GM19240 (cell line): ENCODE results near the gene STK24.
"Not testable (repeated sequence)": the region's sequence is repeated elsewhere in the genome, so short reads cannot be mapped to it uniquely, and the experiment has no call there.

Source experiments
- DNase-seq: peaks from one replicate; pipeline ENCODE4 v3.0.0; 2011; ENCODE audit warnings: low spot score; ENCODE audit not compliant: insufficient read length

Gene STK24

GRCh38 chr13:98582947-98583346, 6.0 kb upstream of the STK24 start:
- no peak for DNase-seq

- no peak for DNase-seq
Observed at GRCh38 chr13:98581971-98582702, 5.2 kb upstream of the STK24 start.

- no peak for DNase-seq
Observed at GRCh38 chr13:98581381-98581780, 4.5 kb upstream of the STK24 start.

- DNase-seq: no peak
Observed at GRCh38 chr13:98580420-98580819, 3.5 kb upstream of the STK24 start.

DNA sequence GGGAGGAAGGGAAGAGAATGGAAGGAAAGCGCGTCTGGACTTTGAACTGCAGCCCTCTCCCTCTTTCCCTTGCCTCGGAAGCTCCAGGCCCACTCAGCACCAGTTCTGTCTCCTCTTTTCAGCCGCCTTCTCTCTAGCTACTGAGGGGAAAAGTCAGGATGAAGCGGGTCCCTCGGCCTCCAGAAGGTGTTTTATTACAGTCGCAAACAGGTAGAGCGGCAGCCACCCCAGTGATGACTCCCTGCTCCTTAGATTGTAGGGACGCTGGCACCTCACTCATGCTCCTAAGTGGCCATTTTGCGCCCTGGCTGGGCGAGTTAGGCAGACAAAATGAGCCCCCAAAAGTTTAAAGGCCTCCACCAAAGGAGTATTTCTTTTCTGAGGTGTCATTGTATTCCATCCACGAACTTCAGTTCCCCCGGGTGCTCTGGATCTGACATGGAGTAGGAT, 954 bp upstream of the STK24 start:
- DNase-seq: no peak

- DNase-seq: no peak
Observed at GRCh38 chr13:98576200-98576945, 534 bp downstream of the STK24 start.

GRCh38 chr13:98575904-98576199, 1.1 kb downstream of the STK24 start:
- no peak for DNase-seq

- no peak for DNase-seq
Observed at GRCh38 chr13:98575009-98575903, 1.7 kb downstream of the STK24 start.

GRCh38 chr13:98571955-98572662, 4.8 kb downstream of the STK24 start:
- DNase-seq: no peak

- DNase-seq: peak; percentile 76
Observed at GRCh38 chr13:98570929-98571372, 6.0 kb downstream of the STK24 start.

DNA sequence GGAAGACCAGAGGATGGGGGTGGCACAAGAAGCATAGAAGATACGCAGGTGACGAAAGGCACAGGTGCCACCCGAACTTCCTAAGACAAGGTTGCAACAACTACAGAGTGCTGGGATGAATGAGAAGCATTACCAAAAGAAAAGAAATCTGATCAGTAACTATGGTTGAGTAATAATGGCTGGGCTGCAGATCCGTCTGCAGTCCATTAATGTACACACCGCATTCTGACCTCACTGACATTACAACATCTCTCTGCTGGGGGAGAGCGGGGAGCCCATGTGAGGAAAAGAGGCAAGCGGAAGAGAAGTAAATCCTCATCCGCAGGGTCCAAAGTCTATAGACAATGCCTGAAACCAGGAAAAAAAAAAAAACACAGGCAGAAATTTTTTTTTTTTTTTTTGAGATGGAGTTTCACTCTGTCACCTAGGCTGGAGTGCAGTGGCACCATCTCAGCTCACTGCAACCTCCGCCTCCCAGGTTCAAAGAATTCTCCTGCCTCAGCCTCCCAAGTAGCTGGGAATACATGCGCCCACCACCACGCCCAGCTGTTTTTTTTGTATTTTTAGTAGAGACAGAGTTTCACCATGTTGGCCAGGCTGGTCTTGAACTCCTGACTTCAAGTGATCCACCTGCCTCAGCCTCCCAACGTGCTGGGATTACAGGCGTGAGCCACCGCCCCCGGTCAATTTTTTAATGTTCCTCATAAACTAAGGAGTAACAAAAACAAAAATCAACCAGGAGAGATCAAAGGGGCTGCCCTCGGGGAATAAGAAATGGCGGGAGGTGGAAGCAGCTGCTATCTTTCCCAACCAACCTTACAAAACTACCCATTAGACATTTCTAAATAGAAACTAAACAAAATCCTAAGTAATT, 7.2 kb downstream of the STK24 start:
- DNase-seq: not testable (repeated sequence)

- DNase-seq: no peak
Observed at GRCh38 chr13:98568918-98569317, 8.0 kb downstream of the STK24 start.

DNA sequence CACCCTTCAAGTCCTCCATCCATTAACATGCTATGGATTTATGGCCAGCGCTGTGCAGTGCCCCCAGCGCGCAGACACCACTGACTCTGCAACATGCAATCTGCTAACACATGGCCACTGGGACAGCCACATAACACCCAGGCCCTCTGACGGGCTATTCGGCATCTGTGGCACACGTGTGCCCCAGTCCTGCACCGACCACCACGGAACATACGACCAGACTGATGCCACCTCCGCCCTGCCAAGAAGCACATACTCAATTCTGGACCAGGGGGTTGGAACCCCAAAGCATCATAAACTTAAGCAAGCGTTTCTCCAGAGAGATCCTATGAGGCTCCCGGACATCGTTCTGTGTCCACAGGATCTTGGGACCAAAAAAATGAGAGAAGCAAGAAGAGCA, 9.8 kb downstream of the STK24 start:
- DNase-seq: no peak

- no peak for DNase-seq
Observed at GRCh38 chr13:98565726-98566565, 11.0 kb downstream of the STK24 start.

DNA sequence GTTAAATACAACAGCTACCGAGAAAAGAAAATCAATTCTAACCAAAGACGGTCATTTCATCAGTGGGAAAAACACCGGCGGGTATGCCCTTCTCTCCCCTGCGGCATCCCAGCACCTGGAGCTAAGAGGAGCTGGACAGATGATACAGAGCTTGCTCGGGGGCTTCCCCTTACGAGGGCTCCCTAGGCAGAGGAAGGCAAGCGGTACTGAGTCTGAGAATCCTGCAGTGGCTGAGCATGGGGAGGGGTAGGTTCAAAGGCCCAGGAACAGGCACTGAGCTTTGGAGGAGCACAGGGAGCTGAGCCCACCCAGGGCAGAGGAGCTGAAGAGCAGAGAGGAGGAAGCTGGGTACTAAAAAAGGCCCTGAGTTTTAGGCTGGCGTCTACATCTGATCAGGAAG, 12.7 kb downstream of the STK24 start:
- DNase-seq: no peak

- DNase-seq: no peak
Observed at GRCh38 chr13:98563071-98563470, 13.8 kb downstream of the STK24 start.

GRCh38 chr13:98559169-98559568, 17.7 kb downstream of the STK24 start:
- DNase-seq: no peak

GRCh38 chr13:98557937-98558792, 18.7 kb downstream of the STK24 start:
- no peak for DNase-seq
